CD4-positive, alpha-beta T cell treated with Interleukin-21 for 1 hour (primary cell): ENCODE results near the gene RBM38.
A peak's percentile ranks its signal among the peaks of the same experiment; 100 is the strongest.

Experiments used
- DNase-seq: peaks from one replicate; pipeline ENCODE4 v3.0.0-alpha.2; 2020

RBM38 gene

DNA sequence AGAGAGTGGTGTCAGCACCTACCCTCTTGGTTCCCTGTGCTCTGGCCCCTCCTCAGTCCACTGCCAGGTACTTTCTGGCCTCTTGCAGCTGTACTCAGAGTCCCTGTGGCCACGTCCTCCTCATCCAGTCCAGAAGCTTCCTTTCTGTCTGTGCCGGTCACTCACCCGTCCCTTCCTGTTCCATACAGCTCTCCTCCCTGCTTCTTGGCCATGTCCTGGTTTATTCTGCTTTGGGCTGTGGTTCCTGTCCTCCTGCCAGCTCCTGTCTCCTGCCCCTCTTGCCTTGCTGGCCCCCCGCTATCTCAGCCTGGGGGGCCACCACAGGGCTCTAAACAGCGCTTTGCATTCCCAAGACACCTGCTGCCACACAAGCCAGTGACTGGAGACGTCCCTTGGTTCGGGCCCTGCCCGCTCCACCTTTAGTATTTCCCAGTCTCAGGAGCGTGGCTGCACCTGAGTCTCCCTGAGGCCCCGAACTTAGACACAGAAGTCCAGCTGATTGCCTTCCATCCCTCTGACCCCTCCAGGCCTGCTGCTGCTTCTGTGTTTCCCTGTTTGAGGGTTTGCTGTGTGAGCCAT is 15.5 kb upstream of the RBM38 start:
- no peak for DNase-seq

DNA sequence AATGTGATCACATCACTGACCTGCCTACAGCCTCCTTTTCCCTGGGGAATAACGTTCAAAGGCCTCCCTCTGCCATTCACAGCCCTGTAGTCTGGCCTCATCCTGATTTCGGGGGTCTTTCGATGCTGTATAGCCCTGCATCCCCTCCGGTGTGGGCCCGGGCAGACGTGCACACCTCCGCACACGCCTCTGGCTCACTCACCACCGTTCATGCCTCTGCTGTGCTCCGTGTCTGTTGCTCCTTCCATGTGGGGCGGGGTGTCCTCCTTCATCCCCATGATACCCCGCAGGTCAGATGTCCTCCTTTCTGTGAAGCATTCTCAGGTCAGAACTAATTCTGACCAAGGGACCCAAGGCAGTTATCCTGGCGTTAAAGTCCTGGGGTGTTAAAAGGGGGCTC is 13.8 kb upstream of the RBM38 start:
- DNase-seq: no peak

DNA sequence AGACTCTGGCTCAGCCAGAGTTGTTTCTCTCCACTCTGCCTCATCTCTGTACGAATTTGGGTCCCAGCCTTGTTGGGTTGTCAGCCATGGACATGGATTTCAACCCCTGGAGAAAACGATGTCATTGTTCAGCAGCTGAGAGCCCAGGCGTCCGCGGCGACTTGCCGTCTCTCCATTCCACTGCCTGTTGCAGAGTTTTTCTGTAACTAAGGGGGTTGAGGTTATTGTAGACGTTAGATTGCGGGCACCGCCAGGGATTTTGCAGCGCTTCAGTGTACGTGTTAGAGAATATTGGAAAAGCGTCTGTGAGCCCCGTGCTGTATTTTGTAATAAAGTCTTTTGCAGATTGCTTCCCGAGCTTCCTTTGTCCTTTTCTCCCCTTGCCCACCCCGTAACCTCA is 13.1 kb upstream of the RBM38 start:
- no peak for DNase-seq

DNA sequence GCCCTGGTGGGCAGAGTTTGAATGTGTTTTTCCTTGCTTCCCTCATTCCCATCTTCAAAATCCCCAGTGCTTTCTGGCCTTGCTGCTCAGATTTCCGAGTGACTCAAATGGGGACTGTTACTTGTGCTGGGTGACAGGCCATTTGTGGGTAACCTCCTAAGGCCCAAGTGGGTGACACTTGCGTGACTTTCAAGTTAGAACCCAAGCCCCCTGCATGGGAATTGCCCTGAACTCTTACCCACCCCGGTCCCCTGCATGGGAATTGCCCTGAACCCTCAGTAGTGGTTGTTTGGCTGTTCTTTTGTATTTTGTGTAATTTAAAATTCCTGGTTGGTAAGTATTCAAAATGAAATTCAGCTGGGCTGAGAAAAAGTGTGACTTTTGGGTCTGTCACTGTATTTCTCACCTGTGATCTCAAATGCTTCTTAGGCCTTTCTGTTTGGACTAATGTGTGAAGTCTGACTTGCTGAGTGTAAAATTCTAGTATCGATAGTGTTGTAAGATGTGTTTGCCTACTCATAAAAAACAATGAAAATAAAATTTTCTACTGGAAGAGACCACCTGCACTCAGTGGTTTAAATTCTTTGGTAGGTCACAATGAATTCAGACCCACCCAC is 12.4 kb upstream of the RBM38 start:
- DNase-seq: no peak

DNA sequence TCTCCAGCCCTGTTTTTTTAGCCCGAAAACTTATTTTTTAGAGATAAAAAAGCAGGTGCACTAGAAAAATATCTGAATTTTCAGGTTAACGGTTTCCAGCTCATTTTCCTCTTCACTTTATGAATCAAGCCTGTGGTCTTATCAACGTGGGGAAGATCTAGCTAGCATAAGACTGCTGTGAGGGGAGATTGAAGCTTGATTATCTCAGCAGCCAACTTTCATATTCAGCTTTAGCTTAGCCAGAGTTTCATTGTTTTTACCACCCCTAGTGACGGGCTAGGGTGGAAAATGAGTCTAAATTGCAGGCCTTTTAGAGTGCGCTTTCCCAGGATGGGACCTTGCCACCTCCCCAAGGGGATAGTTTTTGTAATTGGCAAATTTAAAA is 11.9 kb upstream of the RBM38 start:
- DNase-seq: no peak

DNA sequence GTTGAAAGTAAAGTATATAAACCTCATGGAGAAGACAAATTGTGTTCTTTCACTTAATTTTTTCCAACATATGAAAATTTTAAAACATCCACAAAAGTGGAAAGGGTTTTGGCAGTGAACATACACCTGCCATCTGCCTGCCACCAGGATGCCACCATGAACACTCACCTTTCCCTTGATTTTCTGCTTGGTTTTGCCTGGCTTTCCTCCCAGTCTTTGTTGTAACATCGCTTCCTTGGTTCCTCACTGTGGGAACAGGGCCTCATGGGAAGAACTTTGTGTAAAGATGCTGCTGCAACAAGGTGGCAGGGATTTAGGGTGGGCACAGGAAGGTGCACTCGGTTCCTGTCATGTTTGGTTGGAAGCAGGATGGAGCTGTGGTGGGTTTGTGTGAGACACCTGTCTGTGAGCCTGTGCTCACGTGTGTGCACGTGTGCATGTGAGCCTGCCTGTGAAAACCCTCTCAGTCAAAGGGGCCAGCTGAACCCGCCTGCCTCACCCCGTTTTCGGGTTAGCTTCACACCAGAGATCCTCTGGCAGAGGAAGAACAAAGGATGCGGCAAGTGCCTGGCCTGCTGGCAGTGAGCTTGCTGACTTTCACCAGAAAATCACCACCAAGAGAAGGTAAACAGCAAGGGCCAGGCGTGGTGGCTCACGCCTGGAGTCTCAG is 11.0 kb upstream of the RBM38 start:
- no peak for DNase-seq

DNA sequence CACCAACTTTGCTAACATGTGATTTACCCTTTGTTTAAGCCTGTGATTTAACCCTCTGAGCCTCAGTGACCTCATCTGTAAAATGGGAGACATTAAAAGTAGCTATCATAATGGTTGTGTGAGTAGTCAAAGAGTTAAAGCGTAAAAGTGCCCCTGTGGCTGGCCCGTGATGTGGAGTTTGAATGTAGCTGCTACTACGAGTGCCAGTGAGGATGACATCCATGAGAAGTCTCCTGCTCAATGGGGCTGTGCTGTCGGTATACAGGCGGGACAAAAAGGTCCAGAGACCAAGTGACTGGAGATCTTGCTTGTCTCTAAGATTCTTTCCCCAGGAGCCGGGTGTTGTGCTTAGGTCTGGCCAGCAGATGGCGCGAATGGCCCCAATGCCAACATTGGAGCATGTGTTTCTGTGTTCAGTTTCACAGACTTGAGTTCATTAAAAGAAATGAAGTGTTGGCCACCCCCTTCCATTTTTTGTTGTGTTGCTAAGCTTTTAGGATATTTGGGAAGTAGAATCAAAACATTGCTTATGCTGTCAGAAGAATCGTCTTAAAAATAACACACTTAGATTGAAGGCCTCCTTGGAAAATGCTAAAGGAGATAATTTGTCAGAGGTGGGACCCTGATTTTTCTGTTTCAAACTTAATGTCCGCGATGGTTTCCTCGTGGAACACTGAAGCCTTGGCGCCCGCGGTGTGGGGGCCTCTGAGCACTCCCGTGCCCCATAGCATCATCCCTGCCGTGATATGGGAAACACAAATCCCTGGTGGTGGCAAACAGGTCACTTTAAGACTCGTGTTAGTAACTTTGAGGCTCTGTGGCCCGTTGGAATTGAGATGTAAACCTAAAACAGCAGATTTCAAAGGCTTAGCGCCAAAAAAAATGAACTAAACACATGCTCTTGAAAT is 9.3 kb upstream of the RBM38 start:
- DNase-seq: peak; percentile 87

DNA sequence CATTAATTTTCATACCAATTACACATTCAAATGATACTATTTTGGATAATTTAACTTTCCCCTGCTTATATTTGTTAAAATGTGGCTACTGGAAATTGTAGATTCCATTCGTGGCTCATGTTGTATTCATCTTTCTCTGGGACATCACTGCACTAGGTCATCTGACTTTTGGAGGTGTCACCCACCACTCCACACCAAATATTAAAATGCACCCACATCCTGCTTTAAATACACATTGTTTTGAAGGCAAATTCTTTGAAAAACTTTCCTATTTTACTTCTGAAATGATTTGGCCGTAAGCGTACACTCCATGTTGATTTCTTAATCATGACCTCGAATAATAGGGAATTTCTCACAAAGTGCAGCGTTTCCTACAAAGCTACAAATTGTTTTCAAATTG is 8.7 kb upstream of the RBM38 start:
- DNase-seq: no peak

DNA sequence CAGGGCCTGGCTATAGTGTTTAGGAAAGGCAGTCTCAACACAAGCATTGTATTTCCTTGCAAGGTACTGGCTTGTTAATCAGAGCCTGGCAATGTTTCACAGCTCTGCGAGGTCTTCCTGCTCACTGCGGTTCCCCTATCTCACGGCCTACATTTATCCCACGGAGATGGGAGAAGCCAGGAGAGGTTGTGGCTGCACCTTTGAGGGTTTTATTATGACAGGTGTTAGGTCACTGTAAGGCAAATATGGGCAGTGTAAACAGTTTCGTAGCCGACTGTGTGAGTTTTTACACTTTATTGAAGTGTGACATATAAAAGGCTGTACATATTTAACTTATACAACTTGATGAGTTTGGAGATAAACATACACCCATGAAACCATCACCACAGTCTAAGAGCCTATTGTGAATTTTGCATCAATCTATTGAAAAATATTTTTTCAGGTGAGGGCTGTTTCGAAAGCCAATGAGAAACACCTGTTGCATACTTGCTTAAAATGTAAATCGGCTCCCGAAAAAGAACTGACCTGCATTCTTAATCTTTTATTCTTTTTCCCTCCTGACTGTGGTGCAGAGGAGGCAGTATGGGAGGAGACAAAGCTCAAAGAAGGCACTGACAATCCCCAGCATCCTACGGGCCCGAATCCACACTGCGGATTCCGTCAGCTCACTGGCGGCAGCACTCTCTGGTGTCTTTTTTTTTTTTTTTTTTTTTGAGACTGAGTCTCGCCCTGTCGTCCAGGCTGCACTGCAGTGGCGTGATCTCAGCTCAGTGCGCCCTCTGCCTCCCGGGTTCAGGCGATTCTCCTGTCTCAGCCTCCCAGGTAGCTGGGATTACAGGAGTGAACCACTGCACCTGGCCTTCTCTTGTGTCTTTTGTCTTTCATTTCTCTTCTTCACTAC is 7.5 kb upstream of the RBM38 start:
- no peak for DNase-seq

DNA sequence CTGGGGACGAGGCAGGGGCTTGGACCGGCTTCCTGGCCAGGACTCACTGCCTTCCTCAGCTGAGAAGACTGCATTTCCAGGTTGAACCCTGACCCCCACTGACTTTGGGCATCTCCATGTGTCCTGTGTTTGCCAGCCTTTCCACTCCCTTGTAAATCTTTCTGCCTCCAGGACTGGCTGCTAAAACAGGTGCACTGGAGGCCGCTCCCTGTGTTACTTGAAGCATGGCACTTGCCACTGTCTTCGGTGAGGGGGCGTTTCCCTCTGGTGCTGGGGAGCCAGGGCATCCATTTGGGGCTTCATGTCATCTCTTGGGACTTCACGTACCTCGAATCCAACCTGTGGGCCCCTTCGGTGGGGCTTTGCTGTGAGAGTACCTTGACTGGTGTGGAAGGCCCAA is 6.7 kb upstream of the RBM38 start:
- DNase-seq: no peak

DNA sequence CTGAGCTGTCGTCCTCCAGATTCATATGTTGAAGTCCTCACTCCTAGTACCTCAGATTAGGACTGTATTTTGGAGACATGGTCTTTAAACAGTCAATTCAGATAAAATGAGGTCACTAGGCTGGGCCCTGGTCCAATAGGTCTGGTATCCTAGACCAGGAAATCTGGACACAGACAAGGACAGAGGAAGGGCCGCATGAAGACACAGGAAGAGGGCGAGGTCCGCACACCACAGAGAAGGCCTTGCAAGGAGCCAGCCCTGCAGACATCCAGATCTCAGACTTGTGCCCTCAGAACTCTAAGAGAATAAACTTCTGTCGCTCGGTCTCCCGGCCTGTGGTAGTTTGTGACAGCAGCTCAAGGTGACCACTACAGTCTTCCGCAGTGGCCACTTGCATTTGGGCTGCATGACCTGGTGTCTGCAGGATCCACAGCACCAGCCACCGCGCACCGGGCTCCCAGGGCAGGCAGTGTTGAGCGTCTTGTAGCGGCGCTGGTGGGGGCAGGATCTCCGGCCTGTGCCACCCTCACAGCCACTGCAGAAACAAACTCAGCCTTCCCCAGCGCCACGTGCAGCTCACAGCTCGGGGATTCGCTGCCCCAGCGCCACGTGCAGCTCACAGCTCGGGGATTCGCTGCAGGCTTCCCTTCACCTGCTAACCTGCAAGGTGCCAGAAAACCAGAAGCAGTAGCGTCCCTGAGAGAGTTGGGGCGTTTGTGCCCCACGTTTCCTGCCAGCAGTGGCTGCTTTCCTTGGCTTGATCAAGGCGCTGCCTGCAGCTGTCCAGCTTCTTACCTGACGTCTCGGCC is 6.0 kb upstream of the RBM38 start:
- DNase-seq: no peak

DNA sequence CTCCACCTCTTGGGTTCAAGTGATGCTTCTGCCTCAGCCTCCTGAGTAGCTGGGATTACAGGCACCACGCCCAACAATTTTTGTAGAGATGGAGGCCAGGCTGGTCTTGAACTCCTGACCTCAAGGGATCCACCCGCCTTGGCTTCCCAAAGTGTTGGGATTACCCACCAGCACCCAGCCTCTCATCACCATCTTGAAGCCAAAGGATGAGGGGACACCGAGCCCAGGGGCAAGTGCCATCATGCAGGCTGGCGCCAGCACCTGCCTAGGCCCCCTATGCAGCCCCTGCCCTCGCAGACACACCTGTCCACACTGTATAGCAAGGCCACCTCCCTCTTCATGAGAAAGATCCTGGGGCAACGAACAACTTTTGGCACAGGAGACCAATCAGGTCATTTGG is 5.3 kb upstream of the RBM38 start:
- DNase-seq: no peak

DNA sequence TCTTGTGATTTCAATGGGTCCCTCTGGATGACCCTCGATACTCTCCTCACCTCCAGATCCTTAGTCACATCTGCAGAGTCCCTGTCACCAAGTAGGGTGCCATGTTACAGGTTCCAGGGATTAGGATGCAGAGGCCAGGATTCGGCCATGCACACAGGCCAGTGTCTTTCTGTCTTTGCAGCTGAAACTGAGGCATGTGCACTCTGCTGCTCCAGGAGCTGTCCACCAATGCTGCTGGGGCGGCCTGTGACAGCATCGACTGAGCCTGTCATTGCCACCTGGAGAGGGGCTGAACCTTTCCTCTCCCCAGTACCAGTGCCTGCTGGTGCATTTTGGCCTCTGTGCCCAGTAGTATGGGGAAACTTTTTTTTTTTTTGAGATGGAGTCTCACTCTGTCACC is 4.4 kb upstream of the RBM38 start:
- no peak for DNase-seq

DNA sequence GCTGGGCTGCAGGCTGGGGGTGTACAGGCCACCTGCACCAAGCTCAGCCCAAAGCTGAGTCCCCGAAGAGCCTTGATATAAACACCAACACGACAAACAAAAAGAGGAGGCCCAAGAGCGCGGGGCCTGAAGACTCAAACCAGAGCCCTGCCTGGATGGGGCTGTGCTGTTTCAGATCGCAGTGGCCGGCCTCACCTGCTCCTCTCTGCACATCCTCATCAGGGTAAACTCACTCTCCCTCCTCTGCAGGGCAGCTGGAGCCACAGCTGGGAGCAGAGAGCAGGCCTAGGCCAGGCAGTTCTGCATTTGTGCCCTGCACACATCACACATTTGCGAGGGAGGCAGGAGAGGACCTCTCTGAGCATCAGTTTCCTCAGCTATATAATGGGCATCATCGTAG is 3.7 kb upstream of the RBM38 start:
- no peak for DNase-seq

DNA sequence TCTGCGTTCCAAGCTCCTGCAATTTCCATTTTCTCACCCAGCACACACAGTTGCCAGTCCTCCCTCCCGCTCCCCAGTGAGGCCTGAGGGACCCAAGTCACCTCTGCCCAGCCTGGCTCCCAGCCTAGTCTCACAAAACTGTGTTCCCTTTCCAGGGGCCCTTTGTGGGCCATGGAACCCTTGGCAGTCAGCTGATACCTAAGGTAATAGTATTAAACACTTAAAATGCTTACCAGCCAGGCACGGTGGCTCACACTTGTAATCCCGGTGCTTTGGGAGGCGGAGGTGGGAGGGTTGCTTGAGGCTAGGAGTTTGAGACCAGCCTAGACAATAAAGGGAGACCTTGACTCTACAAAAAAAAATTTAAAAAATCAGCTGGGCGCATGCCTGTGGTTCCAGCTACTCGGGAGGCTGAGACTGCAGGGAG is 3.2 kb upstream of the RBM38 start:
- no peak for DNase-seq

DNA sequence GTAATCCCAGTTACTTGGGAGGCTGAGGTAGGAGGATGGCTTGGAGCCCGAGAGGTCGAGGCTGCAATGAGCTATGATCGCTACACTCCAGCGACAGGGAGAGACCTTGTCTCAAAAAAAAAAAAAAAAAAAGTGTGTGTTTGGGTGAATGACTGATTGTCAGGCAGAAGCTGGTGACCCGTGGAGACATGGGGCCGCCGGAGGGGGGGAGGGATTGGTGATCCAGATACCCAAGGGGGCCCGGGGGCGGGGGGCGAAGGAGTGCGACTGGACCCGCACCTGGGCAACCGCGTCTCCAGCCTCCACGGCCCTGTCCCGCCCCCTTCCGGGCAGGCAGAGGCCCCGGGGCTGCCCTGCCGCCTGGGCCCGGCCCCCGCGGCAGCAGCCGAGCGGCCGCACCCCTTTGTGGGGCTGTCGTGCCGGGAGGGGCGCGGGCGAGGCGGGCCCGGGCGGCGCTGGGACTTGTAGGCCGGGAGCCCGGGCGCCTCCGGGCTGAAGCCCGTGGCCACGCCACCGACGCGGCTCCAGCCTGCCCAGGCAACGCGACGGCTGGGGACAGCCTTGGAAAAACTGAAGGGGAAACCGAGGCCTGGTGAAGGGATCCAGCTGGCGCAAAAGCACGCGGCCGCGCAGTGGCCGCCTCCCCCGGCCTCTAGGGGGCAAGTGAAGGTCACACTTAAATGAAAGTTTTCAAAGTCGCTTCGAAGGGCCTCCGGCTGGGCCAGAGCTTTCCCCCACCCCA is 2.1 kb upstream of the RBM38 start:
- DNase-seq: peak; percentile 65

DNA sequence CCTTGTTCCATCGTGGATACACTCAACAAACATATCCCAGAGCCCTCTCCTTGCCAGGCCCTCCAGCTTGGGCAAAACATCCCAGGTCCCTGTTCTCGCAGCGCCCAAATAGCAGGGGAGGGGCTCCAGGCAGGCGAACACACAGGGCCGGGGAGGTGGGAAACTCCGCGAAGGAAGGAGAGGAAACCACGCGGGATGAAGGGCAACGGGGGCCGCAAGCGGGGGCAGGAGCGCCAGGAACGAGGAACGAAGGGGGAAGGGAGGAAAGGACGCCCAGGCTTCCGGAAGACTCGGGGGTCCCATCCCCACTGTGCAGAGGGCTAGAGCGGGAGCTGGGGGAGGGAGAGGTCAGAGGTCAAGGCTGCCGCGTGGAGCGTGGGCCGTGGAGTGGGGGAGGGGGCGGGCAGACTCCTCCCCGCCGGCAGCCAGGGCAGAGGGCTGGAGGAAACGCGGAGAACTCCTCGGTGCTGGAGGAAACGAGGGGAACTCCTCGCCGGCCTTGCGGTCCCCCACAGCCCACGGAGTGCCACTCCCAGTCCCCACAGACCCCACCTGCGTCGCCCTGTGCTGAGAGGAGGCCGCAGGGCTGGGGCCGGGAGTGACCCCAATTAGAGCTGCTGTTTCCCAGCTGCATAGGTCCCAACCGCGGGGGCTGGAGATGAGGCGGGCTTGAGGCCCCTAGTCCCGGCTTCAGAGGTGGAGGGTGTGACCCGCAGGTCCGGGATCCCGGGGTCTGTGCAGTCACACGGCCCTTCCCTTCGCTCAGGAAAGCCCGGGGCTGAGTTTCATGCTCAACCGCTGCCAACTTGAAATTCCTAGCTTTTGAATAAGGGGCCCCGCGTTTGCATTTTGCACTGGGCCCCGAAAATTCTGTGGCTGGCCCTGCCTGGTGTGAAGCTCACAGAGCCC is 1.2 kb upstream of the RBM38 start:
- DNase-seq: peak; percentile 79

DNA sequence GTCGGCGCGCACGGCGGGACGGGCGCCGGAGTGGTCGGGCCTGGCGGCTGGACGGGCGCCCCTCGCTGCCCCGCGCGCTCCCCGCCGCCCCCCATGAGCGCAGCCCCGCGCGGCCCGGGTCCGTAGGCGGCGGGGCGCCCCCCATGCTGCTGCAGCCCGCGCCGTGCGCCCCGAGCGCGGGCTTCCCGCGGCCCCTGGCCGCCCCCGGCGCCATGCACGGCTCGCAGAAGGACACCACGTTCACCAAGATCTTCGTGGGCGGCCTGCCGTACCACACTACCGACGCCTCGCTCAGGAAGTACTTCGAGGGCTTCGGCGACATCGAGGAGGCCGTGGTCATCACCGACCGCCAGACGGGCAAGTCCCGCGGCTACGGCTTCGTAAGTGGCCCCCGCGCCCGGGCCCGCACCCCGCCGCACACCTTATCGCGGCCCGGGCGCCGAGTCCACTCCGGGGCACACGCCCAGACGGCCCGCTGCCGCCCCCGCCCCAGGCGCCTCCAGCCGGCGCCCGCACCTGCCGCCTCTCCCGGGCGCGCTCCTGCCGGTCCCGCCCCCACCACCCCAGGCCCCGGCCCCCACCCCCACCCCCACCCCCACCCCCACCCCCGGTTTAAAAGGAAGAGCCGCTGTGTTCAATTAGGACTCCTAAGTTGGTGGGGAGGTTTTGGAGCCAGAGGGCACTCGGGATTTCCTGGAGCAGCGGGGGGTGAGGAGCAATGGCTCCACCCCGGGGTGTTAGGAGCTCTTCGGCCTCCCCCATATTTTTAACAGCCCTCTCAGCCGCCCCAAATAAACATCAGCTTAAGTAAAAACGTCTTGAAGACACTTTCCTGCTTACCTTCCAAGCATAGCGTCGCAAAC is 474 bp downstream of the RBM38 start:
- no peak for DNase-seq
